HG02763 (cell line): ENCODE results near the gene LBX1.

Experiments
- ATAC-seq: cut with Tn5 transposase; IDR thresholded peaks from one replicate; pipeline ENCODE4 v1.9.1; 2021; ENCODE audit warnings: mild to moderate bottlenecking, moderate library complexity; ENCODE audit not compliant: unreplicated experiment

The LBX1 gene, protein sequence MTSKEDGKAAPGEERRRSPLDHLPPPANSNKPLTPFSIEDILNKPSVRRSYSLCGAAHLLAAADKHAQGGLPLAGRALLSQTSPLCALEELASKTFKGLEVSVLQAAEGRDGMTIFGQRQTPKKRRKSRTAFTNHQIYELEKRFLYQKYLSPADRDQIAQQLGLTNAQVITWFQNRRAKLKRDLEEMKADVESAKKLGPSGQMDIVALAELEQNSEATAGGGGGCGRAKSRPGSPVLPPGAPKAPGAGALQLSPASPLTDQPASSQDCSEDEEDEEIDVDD

DNA sequence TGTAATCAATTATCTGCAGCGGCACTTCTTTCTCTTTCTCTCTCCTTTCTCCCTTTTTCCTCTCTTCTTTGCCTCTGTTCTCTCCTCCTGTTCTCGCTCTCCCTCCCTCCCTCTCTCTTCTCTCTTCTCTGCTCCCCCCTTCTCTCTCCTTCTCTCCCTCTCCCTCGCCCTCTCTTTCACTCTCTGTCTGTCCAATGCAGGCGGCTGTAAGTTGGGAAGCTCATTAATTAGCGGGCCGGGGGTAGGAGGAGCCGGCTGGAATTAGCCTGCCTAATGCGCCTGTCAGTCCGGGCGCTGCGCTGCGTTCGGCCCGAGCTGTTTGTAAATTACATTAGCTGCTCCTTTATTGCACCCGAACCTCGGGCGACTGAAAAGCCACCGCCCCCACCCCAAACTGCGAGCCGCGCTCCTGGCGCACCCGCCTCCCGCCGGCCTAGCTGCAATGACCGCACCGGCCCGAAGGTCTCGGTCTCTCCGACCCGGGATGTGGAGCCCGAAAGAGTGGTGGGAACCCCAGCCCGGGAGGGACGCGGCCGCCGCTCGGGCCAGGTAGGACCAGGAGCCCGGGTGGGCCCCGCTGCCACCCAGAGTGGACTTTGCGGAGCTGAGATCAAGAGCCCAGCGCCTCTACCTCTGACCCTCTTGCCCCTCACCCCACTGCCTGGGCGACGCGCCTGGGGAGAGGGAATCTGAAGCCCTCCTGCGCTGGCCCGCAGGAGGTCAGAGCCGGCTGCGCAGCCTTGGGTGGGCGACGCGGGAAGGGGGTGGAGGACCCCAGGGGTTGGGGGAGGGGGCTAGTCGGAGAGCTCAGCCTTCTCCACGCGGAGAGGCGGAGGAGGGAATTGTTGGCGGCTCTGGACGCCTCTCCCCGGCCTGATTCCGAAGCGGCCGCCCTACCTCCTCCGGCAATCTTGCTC, at the start of gene LBX1:
TSS of gene LBX1 (minus strand) at position 198 of the 917 bp plus-strand sequence. CDS start 648 bp downstream, outside the sequence.
- no peak for ATAC-seq

DNA sequence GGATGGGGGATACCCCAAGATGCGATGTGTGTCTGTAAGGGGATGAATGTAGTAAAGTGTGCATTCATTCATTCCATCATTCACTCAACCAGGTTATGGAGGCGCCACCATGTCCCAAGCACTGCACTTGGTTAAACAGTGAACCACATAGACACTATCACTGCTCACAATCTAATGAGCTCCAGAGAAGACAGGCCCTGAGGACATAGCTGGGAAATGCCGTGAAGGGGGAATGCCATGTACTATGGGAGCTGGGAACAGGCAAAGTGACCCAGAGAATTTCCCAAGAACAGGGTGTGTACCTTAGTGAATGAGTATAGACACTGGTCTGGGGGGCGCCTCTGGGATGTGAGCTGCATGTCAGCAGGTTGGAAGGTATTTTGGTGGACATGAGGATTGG, 44.5 kb upstream of the LBX1 start:
- no peak for ATAC-seq

DNA sequence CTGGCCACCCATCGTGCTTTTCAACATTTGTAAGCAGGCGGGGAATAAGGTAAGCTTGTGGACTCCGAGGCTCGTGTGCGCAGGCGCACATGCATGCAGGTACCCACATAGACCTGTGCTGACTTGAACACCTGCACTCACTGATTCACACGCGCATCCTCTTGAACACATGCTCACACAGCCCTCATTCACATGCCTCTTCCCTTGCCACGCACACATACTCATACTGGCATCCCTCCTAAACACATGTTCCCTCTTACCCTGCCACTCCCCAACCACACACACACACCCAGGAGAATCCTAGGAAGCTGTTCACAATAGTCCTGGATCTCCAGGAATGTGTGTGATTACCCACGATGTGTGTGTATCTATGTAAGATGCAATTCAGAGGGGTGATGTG, 44.1 kb upstream of the LBX1 start:
- no peak for ATAC-seq

DNA sequence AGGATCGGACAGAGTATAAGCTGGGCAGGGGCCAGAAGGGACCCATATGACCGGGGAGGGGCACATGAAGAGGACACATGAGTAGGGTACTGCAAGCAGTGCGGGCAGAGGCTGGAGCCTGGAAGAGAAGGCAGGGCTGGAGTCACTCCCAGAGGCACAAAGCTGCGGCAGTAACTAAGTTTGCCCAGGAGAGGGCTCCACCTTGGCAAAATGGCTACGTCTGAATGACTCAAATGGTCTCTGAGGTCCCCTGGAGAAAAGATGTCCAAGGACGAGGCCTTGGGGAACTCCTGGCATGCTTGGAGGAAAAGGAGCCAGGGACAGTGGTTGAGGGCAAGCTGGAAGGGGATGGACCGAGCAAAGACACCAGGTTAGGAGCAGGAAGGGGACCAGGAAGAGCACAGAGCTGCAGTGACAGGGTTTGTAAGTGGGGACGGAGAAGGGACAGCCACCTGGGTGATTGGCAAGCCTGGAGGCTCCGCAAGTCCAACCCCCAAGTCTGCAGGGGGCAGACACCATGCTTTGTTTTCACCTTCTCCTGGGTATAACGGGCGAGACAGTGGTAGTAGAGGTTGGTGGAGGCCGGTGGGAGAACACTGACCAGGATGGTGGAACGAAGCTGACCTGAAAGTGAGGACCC, 43.1 kb upstream of the LBX1 start:
- ATAC-seq: no peak

DNA sequence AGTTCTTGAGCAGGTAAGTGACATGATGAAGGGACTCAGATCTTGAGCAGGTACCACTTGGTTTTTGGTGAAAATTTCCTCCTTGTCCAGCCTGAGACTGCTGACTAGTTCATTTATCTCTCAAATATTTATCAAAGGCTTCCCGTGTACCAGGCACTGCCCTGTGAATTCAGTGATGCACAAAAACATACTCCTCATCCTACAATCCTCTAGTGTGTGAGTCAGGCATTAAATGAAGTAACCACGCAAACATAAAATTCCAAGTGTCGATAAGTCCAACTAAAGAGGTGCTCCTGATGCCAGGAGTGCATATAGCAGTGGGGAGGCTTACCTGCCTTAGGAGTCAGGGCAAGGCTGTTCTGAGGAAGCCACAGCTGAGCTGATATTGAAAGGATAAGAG, 41.5 kb upstream of the LBX1 start:
- no peak for ATAC-seq

DNA sequence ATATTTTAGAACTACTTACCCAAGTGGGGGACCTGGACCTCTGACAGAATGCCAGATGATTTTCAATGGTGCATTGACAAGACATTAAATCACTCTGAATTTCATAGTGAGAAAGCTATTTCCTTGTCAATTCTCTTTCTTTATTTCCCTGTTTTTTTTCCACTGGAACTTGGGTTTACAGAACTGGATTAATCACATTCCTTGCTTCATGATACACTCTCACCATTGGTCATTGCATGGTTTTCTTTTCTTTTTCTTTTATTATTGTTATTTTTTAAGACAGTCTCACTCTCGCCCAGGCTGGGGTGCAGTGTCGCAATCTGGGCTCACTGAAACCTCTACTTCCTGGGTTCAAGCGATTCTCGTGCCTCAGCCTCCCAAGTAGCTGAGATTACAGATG, 38.5 kb upstream of the LBX1 start:
- ATAC-seq: no peak

DNA sequence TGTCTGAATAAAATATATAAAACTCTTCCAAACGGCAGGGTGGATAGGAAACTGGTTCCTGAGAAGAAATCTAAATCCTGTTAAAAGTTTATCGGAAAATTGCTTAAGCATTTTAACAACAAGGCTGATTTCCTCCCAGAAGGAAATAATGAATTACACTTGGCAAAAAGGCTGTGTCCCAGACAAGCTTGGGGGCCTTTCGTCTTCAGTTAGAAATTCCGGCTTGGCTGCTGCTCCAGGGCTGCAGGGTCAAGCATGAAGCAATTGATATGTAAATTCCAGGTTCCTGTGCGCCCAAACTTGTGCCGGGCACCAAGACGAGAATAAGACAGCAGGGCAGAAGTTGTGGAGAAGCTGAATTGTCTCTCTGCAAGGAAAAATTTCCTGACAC, 38.0 kb upstream of the LBX1 start:
- no peak for ATAC-seq

DNA sequence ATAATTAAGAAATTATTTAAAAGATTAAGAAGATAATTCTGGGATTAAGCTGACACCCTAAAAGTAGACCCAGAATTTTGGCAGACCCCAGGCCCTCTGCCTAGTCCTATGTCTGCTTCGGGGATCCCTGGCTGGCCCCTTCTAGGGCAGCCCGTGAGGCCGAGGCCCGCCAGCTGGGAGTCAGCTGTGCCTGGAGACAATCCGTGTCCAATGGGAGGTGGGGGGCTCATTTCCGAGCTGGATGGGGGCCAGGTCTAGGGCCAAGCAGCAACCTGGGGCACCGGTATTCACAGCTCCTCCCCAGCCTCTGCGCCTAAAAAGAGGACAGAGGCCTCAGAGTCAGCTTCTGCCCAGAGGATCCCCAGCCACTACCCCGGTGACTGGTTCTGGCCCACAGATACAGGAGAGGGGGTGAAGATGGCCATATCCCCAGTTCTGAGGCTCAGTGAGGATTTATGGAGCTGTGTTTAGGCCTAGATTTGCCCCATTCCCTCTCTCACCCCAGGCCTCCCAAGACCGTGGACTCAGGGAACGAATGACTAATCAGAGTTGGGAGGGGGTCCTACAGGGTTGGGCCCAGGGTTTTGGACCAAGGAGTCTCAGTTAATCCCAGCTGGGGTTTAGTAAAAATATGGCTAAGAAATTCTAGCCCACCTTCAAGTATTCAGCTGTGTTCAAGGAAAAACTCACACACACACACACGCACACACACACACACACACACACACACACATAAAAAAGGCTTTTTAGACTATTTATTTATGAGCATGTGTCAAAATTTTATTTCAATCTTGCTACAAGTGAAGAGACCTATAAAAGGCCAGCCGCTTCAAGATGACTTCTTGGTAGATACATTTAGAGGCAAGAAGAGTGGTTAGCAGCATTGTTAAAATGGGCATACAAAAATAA, 37.4 kb upstream of the LBX1 start:
- ATAC-seq: no peak

DNA sequence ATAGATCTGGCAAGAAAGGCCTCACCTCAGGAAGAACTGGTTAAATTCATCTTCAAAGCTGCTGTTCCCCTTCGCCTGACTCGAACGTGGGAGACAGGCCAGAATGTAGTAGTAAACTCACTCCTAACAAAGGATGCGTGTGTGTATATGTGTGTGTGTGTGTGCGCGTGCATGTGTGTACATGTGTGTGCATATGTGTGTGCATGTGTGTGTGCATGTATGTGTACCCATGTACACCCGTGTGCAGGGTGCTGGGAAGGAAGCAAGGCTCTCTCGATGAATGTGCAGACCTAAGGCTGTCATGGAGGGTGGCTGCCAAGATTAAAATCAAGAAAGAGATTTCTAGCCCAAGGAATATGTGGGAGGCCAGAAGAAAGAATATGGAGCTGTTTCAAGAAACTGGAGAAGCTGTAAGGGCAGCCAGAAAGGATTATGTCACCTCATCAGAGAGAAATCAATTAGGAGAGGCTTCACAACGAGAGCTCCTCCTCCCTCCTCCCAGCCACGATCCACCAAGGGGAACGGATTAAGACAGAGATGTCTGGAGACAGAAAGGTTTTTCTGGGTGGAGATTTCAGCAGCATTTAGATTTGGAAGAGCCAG, 34.0 kb upstream of the LBX1 start:
- no peak for ATAC-seq

DNA sequence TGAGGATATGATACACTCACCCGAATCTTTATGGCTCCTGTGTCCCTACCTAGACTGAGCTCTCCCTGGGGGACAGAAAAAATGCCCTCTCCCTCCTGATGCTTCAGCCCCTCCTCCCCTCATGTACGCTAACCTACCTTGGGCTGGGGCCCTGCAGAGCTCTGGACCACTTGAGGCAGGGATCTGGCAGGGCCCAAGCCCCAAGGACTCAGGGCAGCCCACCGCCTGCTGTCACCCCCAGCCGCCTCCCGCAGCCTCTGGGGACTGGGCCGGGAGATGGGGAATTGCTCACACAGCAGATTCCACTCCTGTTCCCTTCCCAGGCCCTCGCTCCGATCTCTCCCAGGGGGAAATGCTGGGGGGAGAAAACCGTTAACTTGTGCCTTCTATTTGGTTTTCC, 32.9 kb upstream of the LBX1 start:
- no peak for ATAC-seq

DNA sequence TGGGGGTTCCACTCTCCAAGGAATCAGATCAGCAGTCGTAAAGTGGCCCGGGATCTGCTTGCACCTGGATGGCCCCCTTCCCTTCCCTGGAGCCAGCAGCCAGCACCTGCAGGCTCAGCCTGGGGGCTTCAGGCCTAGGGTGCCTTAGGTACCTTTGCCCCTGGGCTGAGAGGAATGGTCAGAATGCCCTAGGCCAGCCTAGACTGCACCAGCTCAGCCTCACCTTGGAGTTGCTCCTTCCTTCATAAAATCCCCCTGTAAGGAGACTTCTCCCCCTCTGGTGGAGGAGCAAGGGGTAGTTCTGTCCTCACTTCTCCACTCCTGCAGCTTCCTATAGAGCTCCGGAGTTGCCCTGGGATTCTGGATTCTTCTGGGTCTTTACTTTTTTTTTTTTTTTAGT, 32.4 kb upstream of the LBX1 start:
- ATAC-seq: no peak

DNA sequence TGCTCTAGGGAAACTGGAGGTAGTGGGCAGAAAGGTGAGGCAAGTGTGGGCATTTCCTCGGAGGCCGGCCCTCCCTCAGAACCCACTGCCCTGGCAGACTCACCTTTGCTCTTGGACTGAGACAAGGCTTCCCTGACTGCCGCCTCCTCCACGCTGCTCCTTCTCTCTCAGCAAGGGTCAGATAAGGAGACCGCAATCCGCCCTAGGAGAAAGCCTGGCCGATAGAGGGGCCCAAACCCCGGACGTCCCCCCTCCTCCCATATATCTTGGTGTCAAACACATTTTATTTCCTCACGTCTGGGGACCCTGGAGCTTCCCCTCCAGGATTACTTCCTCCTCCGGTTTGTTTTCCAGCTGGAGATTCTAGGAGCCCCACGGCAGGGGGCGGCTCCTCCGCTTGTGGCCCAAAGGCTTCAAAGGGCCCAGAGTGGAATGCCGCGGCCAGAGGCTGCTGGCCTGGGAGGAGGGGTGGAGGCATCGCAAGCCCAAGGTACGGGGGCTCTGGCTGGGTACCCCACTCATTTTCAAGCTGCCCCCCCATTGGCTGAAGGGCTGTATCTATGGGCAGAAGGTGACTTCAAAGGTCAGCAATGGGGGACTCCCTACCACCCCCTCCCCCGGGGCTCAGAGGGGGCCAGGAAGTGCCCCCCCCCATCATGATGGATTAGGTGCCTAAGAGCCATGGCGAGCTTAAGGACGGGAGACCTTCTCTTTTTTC, 31.7 kb upstream of the LBX1 start:
- ATAC-seq: no peak

DNA sequence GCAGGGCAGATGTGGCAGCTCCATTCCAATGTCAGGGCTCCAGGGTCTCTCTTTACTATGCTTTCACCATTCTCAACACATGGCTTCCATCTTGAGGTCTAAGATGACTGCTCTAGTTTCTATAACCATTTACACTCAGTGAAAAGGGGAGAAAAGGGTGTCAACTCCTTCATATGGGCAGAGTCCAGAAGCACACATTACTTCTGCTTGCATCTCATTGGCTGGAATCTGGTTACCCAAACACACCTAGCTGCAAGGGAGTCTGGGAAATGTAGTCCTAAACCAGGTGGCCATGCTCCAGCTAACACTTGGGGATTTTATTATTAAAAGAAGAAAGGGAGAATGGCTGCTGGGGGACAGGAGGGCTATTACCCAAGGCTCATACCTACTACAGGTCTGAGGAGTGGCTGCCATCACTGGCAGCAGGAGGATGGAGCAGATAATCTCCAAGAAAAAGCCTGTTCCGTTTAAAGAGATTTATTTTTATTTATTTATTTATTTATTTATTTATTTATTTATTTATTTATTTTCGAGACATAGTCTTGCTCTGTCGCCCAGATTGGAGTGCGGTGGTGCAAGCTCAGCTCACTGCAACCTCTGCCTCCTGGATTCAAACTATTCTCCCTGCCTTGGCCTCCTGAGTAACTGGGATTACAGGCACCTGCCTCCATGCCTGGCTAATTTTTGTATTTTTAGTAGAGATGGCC, 29.1 kb upstream of the LBX1 start:
- ATAC-seq: no peak

DNA sequence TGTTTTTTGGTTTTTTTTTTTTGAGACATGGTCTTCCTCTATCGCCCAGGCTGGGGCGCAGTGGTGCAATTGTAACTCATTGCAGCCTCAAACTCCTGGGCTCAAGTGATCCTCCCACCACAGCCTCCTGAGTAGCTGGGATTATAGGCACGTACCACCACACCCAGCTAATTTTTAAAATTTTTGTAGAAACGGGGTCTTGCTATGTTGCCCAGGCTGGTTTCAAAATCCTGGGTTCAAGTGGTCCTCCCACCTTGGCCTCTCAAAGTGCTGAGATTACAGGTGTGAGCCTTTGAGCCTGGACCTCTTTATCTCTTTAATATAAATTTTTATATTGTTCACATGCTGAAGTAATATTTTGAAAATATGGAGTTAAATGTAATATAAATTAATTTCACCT, 28.2 kb upstream of the LBX1 start:
- ATAC-seq: no peak

DNA sequence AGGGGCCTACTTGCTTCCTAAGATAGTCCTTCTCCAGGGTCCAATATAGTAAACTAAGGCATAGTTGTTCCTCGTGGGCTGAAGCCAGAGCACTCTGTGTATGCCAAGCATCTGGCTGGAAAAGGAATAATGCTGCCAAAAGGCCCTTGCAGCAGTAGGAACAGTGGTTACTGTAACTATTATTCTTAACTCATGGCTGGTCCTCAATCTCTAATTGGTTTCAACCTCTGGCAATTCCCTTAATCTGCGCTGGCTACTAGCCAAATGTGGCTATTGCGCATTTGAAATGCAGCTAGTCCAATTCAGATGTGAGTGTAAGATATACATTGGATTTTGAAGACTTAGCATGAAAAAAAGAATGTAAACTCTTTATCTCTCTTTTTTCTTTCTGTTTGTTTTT, 27.8 kb upstream of the LBX1 start:
- no peak for ATAC-seq

DNA sequence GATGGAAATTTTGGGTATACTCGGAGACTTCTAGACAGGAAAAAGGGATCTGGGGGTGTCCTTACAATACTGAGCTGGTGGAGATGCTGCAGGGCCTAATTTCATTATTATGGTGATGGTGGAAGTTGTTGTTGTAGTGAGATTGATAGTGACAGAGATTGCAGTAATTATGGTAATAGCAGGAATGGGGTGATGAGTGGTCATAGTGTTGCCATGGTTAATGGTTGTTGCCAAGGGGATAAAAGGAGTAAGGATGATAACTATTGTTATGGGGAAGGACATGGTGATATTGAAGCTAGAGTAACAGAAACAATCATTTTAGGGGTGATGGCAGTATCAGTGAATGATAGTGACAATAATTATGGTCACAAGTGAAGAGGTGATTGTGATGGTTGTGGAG, 27.1 kb upstream of the LBX1 start:
- no peak for ATAC-seq

DNA sequence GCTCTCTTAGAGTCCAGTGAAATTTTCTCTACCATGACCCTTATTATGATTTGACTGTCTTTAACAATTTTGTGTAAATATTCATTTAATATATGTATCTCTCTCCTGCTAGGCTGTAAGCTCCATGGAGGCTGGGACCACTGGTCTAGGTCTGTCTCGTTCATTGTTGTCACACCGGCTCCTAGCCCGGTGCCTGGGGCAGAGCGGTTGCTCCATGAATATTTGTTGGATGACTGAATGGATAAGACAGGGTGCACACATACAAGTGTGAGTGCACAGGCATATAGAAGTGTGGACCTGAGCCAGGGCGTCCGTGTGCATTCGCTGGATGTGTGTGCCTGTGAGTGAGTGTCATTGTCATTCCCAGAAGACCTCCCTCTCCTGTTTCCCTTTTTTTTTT, 20.9 kb upstream of the LBX1 start:
- no peak for ATAC-seq

DNA sequence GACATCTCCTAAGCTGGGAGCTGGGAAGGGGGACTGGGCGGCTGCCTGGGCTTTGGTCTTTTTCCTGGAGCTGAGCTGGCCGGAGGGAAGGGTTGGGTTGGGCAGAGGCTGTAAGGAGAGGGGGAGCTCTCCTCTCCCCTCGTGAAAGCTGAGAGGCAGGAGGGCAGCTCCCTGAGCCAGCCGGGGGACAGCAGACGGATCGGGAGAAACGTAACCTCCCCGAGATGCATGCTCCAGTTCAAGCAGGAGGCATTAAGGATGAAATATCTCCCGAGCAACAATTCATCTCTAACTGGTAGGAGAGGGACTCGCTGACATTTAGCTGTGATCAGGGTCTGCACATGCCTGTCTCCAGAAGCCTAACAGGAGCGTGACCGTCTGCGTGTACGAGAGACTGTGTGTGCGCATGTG, 19.9 kb upstream of the LBX1 start:
- ATAC-seq: no peak

DNA sequence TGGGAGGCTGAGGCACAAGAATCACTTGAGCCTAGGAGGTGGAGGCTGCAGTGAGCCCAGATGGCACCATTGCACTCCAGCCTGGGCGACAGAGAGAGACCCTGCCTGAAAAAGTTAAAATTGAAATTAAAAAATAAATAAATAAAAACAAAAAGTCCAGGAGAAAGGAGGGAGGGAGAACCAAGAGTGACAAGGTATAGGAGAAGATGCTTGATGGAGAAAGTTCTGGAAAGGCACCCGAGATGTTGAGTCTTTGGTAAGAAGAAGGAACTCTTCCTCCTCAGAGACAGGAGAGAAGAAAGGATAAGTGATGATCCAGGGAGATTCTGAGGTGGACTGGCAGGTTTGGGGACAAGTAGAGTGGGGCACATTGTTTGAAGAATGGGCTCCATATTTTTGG, 17.4 kb upstream of the LBX1 start:
- no peak for ATAC-seq
